Body of pancreas (tissue), 4 donors: ENCODE data around the gene HOXD10. TPM values are rescaled to one million over a fixed set of nuclear protein-coding genes. Genes with fewer than 3 reads are reported as not detected.

Experiments used
- ATAC-seq: fragments of 150-250 bp; one replicate; pipeline ENCODE4 v1.9.1; 2016
- DNase-seq, 4 donors: peaks; one replicate each; pipeline ENCODE4 v3.0.0-alpha.2; 2019
- H3K27ac ChIP-seq, 4 donors: fragments of 200-600 bp; sonication (generic); 1 replicate in 3 of 4; 2 replicates in 1 of 4; pipeline versions ENCODE4 v1.5.1 to v1.6.1; 2016 to 2019; ENCODE audit warnings: mild to moderate bottlenecking in 1 of 4, mixed read lengths in 1 of 4, moderate library complexity in 1 of 4
- H3K27me3 ChIP-seq, 2 donors: fragments of 200-600 bp; sonication (generic); one replicate each; pipeline ENCODE4 v1.6.0; 2016; ENCODE audit warnings: mild to moderate bottlenecking in 1 of 2
- H3K36me3 ChIP-seq, 2 donors: fragments of 200-600 bp; sonication (generic); replicated peaks in 1 of 2; 2 replicates each; pipeline ENCODE4 v1.5.1; 2016; ENCODE audit warnings: low read depth in 2 of 2; ENCODE audit not compliant: insufficient read depth in 1 of 2
- H3K4me1 ChIP-seq: fragments of 200-600 bp; sonication (generic); one replicate; pipeline ENCODE4 v1.6.0; 2016
- H3K4me3 ChIP-seq, 2 donors: fragments of 200-600 bp; sonication (generic); 1 replicate in 1 of 2; 2 replicates in 1 of 2; pipeline ENCODE4 v1.5.1; 2016 to 2019
- H3K9me3 ChIP-seq, 3 donors: fragments of 200-600 bp; sonication (generic); 1 replicate in 2 of 3; 2 replicates in 1 of 3; pipeline ENCODE4 v1.5.1; 2016
- POLR2A ChIP-seq, 3 donors: fragments of 450-650 bp; IDR thresholded peaks; one replicate each; pipeline ENCODE4 v1.6.1; 2016; ENCODE audit warnings: antibody characterized with exemption in 3 of 3, mild to moderate bottlenecking in 2 of 3
- WGBS, 2 donors: methylation state at CpG; one replicate each; pipeline ENCODE4 v1.1.5; 2017; 5-methylcytosine and 5-hydroxymethylcytosine counted together
- intact Hi-C: fragments of 100-400 bp; cut with DNase I; formaldehyde crosslinking; loops from one replicate; pipeline ENCODE4 v1.15.1; 2023
- total RNA-seq, 2 donors: library from RNA; depleted of rRNA; stranded (reverse); fragments of >200 nt; gene quantifications; one replicate each; pipeline ENCODE4 v1.1.0, GENCODE V29; 2016
- TF ChIP-seq, protein P1 (sequence below), 7 experiments: fragments of 450-650 bp in 4 of 7; fragments of 200-600 bp in 3 of 7; sonication (generic) in 3 of 7; IDR thresholded peaks; one replicate each; pipeline ENCODE4 v1.5.1; 2016 to 2019; ENCODE audit warnings: antibody characterized with exemption in 7 of 7

Gene HOXD10
- total RNA-seq, 2 donors from 2014 or later: 0.26 TPM; not detected in 1

DNA sequence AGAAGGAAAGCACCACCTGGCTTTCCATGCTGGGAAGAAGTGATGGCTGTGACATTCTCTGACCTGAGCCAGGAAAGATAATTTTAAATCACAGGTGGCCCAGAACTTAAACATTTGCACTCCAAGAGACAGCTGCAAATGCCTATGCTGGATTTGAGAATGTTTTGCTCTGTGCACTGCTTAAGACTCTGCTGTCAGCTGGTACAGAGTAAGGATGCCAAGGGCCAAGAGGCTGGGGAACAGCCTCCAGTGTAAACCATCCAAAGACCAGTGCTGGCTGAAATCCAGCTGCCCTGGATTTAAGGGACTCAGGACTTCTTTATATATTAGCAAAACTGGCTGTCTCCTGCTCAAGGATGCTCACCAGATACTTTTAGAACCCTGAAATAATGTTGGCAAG, 16.8 kb downstream of the HOXD10 start:
- Histone ChIP-seq H3K4me1 (peaks cover 25% of the 10 kb centered on the region), H3K36me3 (no peaks in the 10 kb centered on the region), H3K27ac (no peak overlapping the region), H3K4me3 (no peak overlapping the region), H3K9me3 (no peaks in the 10 kb centered on the region), H3K27me3 (peaks cover 0 to 80% of the 10 kb centered on the region in 2 donors)
- TF ChIP-seq POLR2A (IDR thresholded peaks at IDR 0.05): no peak
- TF ChIP-seq, protein P1, sequence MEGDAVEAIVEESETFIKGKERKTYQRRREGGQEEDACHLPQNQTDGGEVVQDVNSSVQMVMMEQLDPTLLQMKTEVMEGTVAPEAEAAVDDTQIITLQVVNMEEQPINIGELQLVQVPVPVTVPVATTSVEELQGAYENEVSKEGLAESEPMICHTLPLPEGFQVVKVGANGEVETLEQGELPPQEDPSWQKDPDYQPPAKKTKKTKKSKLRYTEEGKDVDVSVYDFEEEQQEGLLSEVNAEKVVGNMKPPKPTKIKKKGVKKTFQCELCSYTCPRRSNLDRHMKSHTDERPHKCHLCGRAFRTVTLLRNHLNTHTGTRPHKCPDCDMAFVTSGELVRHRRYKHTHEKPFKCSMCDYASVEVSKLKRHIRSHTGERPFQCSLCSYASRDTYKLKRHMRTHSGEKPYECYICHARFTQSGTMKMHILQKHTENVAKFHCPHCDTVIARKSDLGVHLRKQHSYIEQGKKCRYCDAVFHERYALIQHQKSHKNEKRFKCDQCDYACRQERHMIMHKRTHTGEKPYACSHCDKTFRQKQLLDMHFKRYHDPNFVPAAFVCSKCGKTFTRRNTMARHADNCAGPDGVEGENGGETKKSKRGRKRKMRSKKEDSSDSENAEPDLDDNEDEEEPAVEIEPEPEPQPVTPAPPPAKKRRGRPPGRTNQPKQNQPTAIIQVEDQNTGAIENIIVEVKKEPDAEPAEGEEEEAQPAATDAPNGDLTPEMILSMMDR (IDR thresholded peaks at IDR 0.05): no peak
- intact Hi-C loops: no loop called here
- DNase-seq (no peak), ATAC-seq (no peak)

DNA sequence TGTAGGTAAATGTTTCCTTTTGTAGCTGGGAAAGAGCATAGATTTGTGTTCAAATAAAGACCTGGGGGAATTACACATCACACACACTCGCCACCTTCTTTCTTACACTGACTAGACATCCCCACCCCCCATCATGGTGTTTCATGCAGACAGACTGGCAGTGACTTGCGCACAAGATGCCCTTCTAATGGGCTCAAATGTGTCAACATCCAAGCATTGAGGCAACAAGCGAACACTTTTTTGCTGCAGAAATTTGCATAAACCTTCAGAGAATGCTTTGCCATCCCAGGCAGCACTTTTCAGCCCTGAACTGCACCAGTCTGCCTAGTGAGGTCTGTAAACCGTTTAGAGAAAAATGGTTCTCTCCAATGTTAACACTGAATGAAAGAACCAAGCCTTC, 17.5 kb downstream of the HOXD10 start:
- intact Hi-C loops: no loop called here
- Histone ChIP-seq H3K4me1 (peaks cover 25% of the 10 kb centered on the region), H3K27ac (no peak overlapping the region), H3K36me3 (no peaks in the 10 kb centered on the region), H3K27me3 (peaks cover 0 to 81% of the 10 kb centered on the region in 2 donors), H3K4me3 (no peak overlapping the region), H3K9me3 (no peaks in the 10 kb centered on the region)
- TF ChIP-seq, protein P1 (IDR thresholded peaks at IDR 0.05): no peak
- no peak for TF ChIP-seq POLR2A (IDR thresholded peaks at IDR 0.05)
- WGBS, 2 donors: 21 to 32% methylated on average over 4 of the region's 4 CpGs
- DNase-seq (no peak), ATAC-seq (no peak)

DNA sequence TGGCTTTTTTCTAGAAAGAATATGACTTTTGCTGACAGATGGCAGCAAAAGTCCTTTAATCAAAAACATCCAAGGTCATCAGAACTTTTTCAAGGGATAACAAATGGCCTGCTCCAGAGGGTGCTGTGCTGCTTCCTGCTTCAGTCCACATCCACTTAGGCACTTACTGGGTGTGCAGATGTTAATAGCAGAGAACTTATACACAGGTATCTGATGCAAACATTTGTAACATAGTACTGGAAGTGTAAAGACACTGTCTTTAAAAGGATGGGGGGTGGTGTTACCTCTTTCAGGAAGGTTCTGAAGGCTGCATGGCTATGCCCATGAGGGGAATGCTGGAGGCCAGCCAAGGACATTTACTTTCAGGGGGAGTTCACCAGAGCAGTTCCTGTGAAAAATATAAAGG, 18.5 kb downstream of the HOXD10 start:
- DNase-seq (no peak), ATAC-seq (no peak)
- intact Hi-C loops: no loop called here
- no peak overlapping the region for H3K27ac ChIP-seq
- H3K9me3 ChIP-seq: no peaks in the 10 kb centered on the region
- no peak overlapping the region for H3K4me3 ChIP-seq
- H3K36me3 ChIP-seq: no peaks in the 10 kb centered on the region
- H3K27me3 ChIP-seq: peaks cover 0 to 80% of the 10 kb centered on the region in 2 donors
- no peak for TF ChIP-seq POLR2A (IDR thresholded peaks at IDR 0.05)
- TF ChIP-seq, protein P1 (IDR thresholded peaks at IDR 0.05): peak in 1 of 7 experiments; percentile 5
- H3K4me1 ChIP-seq: peaks cover 22% of the 10 kb centered on the region

DNA sequence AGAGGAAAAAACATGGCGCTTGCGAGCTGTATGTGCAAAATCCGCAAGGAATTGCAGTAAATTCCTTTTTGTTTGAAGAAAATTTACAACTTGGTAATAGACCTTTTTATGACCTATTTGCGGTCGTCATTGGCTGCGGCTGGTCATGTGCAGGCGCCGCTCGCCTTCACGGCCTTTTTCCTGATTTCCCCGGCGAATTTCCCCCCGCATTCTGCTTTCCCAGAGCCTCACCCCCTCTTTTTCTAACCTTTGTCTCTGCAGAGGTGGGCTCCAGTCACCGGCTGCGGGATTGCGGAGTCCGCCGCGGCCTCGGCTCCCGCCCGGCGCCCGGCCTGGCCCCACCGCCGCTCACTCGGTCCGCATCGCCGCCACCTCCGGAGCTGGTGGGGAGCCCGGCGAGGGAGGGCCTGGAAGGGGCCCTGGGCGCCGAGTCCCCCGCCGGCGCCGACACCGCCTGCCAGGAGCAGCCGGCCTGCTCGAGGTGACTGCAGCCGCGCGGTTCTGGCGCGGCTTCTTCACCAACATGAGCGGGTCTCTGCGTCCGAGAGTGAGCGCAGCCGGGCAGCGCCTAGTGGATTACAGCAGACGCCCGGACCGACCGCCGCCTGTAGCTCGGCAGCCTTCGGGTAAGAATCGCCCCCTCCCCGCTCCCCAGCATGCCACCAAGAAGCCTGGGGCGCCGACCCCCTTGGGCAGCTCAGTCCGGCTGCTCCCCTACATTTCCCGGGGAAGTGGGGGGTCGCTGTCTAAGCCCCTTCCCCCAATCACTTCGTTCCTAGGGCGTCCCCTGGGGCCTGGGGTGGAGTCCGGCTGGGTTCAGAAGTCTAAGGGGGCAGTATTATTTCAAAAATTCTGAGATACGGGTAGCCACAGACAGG, 20.0 kb downstream of the HOXD10 start:
- intact Hi-C loops: no loop called here
- H3K27ac ChIP-seq: peak overlapping the region in 3 of 4 donors; percentile 24 to 38 (median 24)

More for the DNA sequence above, 20.0 kb downstream of the HOXD10 start:
- TF ChIP-seq POLR2A (IDR thresholded peaks at IDR 0.05): no peak
- TF ChIP-seq, protein P1 (IDR thresholded peaks at IDR 0.05): no peak
- no peak overlapping the region for H3K4me3 ChIP-seq
- DNase-seq: no peak
- H3K4me1 ChIP-seq: peaks cover 26% of the 10 kb centered on the region
- H3K36me3 ChIP-seq: no peaks in the 10 kb centered on the region
- WGBS, 2 donors: 2 to 7% methylated on average over 14 to 69 of the region's 71 CpGs
- no peaks in the 10 kb centered on the region for H3K9me3 ChIP-seq
- ATAC-seq: no peak
- H3K27me3 ChIP-seq: peaks cover 0 to 65% of the 10 kb centered on the region in 2 donors
